Left lung (tissue), 10 donors: ENCODE results near the gene EML4. TPM values are rescaled to one million over a fixed set of nuclear protein-coding genes. Genes with fewer than 3 reads are reported as not detected.

Source experiments
- ATAC-seq: fragments of 200-7000 bp; cut with Tn5 transposase; one replicate; pipeline ENCODE4 v1.9.1; 2020; ENCODE audit warnings: moderate library complexity
- DNase-seq, 4 donors: peaks; one replicate each; pipeline ENCODE4 v3.0.0-alpha.2; 2013 to 2020
- H3K27ac ChIP-seq, 2 donors: fragments of 200-600 bp; sonication (generic) in 1 of 2; one replicate each; pipeline versions ENCODE4 v1.5.0 to v1.8.0; 2020 to 2021
- H3K27me3 ChIP-seq, 2 donors: fragments of 200-600 bp; sonication (generic) in 1 of 2; one replicate each; pipeline versions ENCODE4 v1.5.0 to v1.8.0; 2020 to 2021
- H3K36me3 ChIP-seq, 2 donors: fragments of 200-600 bp; sonication (generic) in 1 of 2; one replicate each; pipeline versions ENCODE4 v1.5.0 to v1.8.0; 2020 to 2021
- H3K4me1 ChIP-seq, 2 donors: fragments of 200-600 bp; one replicate each; pipeline ENCODE4 v1.8.0; 2021
- H3K4me3 ChIP-seq, 2 donors: fragments of 200-600 bp; sonication (generic) in 1 of 2; one replicate each; pipeline versions ENCODE4 v1.5.0 to v1.8.0; 2020 to 2021; ENCODE audit warnings: mild to moderate bottlenecking in 1 of 2
- H3K9me3 ChIP-seq, 2 donors: fragments of 200-600 bp; sonication (generic) in 1 of 2; one replicate each; pipeline versions ENCODE4 v1.5.0 to v1.8.0; 2020 to 2021
- intact Hi-C, 2 donors: fragments of 100-400 bp; cut with DNase I; formaldehyde crosslinking; loops; one replicate each; pipeline versions ENCODE4 v1.11.2 to v1.14.2; 2022
- polyA plus RNA-seq, 6 donors: library from polyadenylated mRNA; unstranded; fragments of 120-200 nt; gene quantifications; one replicate each; pipeline ENCODE4 v1.2.1, GENCODE V29; 2013; ENCODE audit not compliant: insufficient read length in 6 of 6
- total RNA-seq, 2 donors: library from RNA; stranded (reverse); fragmentation: NEBNext Ultra II Directional; extraction: Animal tissue kit (Norgen Biotek cat#: 25700); gene quantifications; one replicate each; pipeline ENCODE4 v1.2.1, GENCODE V29; 2021
- TF ChIP-seq, protein P1 (sequence below), 2 donors: fragments of 200-600 bp; sonication (generic) in 1 of 2; IDR thresholded peaks; one replicate each; pipeline versions ENCODE4 v1.5.0 to v1.8.0; 2021; ENCODE audit warnings: antibody characterized with exemption in 2 of 2
- donor health status: DM: no; HTN: yes; CAD: no.
- donor health status: DM: no; HTN: no; CAD: no.

The EML4 gene
- total and polyA plus RNA-seq, 8 donors, result 77.5 to 110 (median 89.5) TPM

DNA sequence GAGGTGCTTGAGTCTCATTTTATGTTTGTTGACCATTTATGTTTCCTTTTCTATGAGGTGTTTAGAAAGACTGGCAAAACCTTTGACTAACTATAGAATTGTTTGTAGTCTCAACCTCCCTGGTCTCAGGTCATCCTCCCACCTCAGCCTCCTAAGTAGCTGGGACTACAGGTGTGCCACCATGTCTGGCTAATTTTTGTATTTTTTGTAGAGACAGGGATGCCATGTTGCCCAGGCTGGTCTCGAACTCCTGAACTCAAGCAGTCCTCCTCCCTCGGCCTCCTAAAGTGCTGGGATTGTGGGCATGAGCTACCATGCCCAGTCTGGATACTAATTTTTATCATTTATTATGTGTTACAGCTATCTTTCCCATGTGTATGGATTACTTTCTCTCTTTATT lies 67.8 kb downstream of the EML4 start:
- intact Hi-C loops, result no loop called here
- ATAC-seq (no peak), DNase-seq (no peak)
- TF ChIP-seq, protein P1, sequence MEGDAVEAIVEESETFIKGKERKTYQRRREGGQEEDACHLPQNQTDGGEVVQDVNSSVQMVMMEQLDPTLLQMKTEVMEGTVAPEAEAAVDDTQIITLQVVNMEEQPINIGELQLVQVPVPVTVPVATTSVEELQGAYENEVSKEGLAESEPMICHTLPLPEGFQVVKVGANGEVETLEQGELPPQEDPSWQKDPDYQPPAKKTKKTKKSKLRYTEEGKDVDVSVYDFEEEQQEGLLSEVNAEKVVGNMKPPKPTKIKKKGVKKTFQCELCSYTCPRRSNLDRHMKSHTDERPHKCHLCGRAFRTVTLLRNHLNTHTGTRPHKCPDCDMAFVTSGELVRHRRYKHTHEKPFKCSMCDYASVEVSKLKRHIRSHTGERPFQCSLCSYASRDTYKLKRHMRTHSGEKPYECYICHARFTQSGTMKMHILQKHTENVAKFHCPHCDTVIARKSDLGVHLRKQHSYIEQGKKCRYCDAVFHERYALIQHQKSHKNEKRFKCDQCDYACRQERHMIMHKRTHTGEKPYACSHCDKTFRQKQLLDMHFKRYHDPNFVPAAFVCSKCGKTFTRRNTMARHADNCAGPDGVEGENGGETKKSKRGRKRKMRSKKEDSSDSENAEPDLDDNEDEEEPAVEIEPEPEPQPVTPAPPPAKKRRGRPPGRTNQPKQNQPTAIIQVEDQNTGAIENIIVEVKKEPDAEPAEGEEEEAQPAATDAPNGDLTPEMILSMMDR (IDR thresholded peaks at IDR 0.05), result no peak
- H3K4me3 ChIP-seq, result no peak overlapping the region
- H3K27ac ChIP-seq, result no peak overlapping the region
- H3K27me3 ChIP-seq, result no peaks in the 10 kb centered on the region
- no peaks in the 10 kb centered on the region for H3K9me3 ChIP-seq
- H3K36me3 ChIP-seq, result no peaks in the 10 kb centered on the region
- H3K4me1 ChIP-seq, result peaks cover 6 to 44% of the 10 kb centered on the region in 2 donors

DNA sequence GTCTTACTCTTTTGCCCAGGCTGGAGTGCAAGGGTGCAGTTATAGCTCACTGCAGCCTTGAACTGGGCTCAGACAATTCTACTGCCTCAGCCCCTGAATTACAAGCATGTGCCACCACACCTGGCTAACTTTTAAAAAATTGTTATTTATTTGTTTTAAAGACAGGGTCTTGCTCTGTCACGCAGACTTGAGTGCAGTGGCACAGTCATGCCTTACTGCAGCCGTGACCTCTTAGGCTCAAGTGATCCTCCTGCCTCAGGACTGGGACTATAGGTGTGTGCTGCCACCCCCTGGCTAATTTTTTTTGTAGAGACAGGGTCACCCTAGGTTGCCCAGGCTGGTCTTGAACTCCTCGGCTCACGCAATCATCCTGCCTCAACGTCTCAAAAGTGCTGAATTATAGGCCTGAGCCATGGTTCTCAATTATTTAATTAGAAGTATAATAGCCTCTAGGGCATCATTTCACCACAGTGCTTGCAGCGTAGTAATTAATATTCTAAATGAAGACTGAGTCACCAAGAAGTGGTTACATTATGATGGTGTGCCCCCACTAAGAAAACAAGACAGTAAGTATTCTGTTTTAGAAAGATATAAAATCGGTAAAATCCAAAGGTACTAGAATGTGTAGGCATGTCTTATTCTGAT lies 69.6 kb downstream of the EML4 start:
- DNase-seq (peak in 1 of 4 donors; percentile 42), ATAC-seq (peak; percentile 95)
- Histone ChIP-seq H3K27me3 (no peaks in the 10 kb centered on the region), H3K4me1 (peaks cover 4 to 53% of the 10 kb centered on the region in 2 donors), H3K27ac (no peak overlapping the region), H3K9me3 (no peaks in the 10 kb centered on the region), H3K36me3 (no peaks in the 10 kb centered on the region), H3K4me3 (no peak overlapping the region)
- intact Hi-C loops, result no loop called here
- TF ChIP-seq, protein P1 (IDR thresholded peaks at IDR 0.05), result peak; percentile 29 to 33

GRCh38 chr2:42239289-42239661 lies 70.1 kb downstream of the EML4 start:
- Histone ChIP-seq H3K36me3 (no peaks in the 10 kb centered on the region), H3K27me3 (no peaks in the 10 kb centered on the region), H3K9me3 (no peaks in the 10 kb centered on the region), H3K4me1 (peaks cover 0 to 48% of the 10 kb centered on the region in 2 donors), H3K4me3 (no peak overlapping the region), H3K27ac (no peak overlapping the region)
- no peak for DNase-seq
- TF ChIP-seq, protein P1 (IDR thresholded peaks at IDR 0.05), result no peak
- intact Hi-C loops, result no loop called here
- no peak for ATAC-seq

- no peaks in the 10 kb centered on the region for H3K36me3 ChIP-seq
- TF ChIP-seq, protein P1 (IDR thresholded peaks at IDR 0.05), result no peak
- no peak overlapping the region for H3K27ac ChIP-seq
- no peaks in the 10 kb centered on the region for H3K27me3 ChIP-seq
- intact Hi-C loops, result no loop called here
- H3K9me3 ChIP-seq, result no peaks in the 10 kb centered on the region
- H3K4me1 ChIP-seq, result peaks cover 0 to 45% of the 10 kb centered on the region in 2 donors
- DNase-seq (no peak), ATAC-seq (no peak)
- no peak overlapping the region for H3K4me3 ChIP-seq
These were observed 70.7 kb downstream of the EML4 start for GRCh38 chr2:42239811-42240210.

DNA sequence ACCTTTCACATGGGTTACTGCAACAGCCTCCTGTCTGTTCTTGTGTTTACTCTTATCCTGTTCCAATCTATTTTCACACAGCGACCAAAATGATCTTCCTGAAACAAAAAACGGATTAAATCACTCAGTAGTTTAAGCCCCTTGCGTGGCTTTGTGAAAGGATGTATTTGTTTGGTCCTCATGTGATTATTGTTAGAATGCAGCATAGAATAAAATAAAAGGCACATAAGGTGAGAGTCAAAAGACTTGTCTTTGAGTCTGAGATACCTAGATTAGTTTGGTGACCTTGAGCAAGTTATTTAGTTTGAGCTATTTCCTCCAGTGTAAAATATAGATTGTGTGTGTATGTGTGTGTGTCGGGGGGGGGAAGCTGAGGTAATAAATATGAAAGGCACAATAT lies 72.4 kb downstream of the EML4 start:
- TF ChIP-seq, protein P1 (IDR thresholded peaks at IDR 0.05), result no peak
- intact Hi-C loops, result no loop called here
- DNase-seq (no peak), ATAC-seq (no peak)
- Histone ChIP-seq H3K4me3 (no peak overlapping the region), H3K27ac (no peak overlapping the region), H3K4me1 (peaks cover 0 to 42% of the 10 kb centered on the region in 2 donors), H3K36me3 (peaks cover 0 to 14% of the 10 kb centered on the region in 2 donors), H3K27me3 (no peaks in the 10 kb centered on the region), H3K9me3 (no peaks in the 10 kb centered on the region)
